ENCODE measurements around the gene KRTAP5-5.
A peak's percentile ranks its signal among the peaks of the same experiment; 100 is the strongest.
"Not testable (repeated sequence)": the region's sequence is repeated elsewhere in the genome, so short reads cannot be mapped to it uniquely, and the experiment has no call there.

The KRTAP5-5 gene

GRCh38 chr11:1607156-1607845 lies 22.3 kb upstream of the KRTAP5-5 start:
- not testable (repeated sequence) for DNase-seq (ENCODE audit: low spot score)

GRCh38 chr11:1607901-1608300 lies 21.7 kb upstream of the KRTAP5-5 start:
- not testable (repeated sequence) for DNase-seq (ENCODE audit: low spot score)

- no peak for DNase-seq (ENCODE audit: low spot score)
Observed at GRCh38 chr11:1608363-1608762, 21.2 kb upstream of the KRTAP5-5 start, which contains the start of gene KRTAP5-3. TSS of gene KRTAP5-3 (minus strand) at chr11:1608463. CDS start at chr11:1608385, 78 bp downstream.

- DNase-seq (ENCODE audit: low spot score), result no peak
Observed at GRCh38 chr11:1618231-1618630, 11.3 kb upstream of the KRTAP5-5 start.

- no peak for DNase-seq (ENCODE audit: low spot score)
Observed at GRCh38 chr11:1619449-1619848, 10.1 kb upstream of the KRTAP5-5 start.

GRCh38 chr11:1622086-1622485 lies 7.5 kb upstream of the KRTAP5-5 start, which contains the start of gene KRTAP5-4:
TSS of gene KRTAP5-4 (minus strand) at chr11:1622138. CDS start at chr11:1622093, 45 bp downstream.
- no peak for DNase-seq (ENCODE audit: low spot score)

GRCh38 chr11:1623716-1624115 lies 5.9 kb upstream of the KRTAP5-5 start:
- DNase-seq (ENCODE audit: low spot score), result no peak

- no peak for DNase-seq (ENCODE audit: low spot score)
Observed at GRCh38 chr11:1624621-1625020, 5.0 kb upstream of the KRTAP5-5 start.

- DNase-seq (ENCODE audit: low spot score), result no peak
Observed at GRCh38 chr11:1625541-1625940, 4.0 kb upstream of the KRTAP5-5 start.

GRCh38 chr11:1628506-1629325 lies 859 bp upstream of the KRTAP5-5 start:
- peak; percentile 96 for DNase-seq (ENCODE audit: low spot score)

GRCh38 chr11:1630271-1630670 lies 696 bp downstream of the KRTAP5-5 start:
- DNase-seq (ENCODE audit: low spot score), result no peak

- no peak for DNase-seq (ENCODE audit: low spot score)
Observed at GRCh38 chr11:1631066-1631568, 1.5 kb downstream of the KRTAP5-5 start.

GRCh38 chr11:1632053-1632714 lies 2.6 kb downstream of the KRTAP5-5 start:
- no peak for DNase-seq (ENCODE audit: low spot score)

GRCh38 chr11:1633864-1634263 lies 4.3 kb downstream of the KRTAP5-5 start:
- no peak for DNase-seq (ENCODE audit: low spot score)

- DNase-seq (ENCODE audit: low spot score), result no peak
Observed at GRCh38 chr11:1636291-1636950, 6.8 kb downstream of the KRTAP5-5 start.

GRCh38 chr11:1637628-1638027 lies 8.1 kb downstream of the KRTAP5-5 start:
- no peak for DNase-seq (ENCODE audit: low spot score)

GRCh38 chr11:1638344-1638743 lies 8.8 kb downstream of the KRTAP5-5 start:
- DNase-seq (ENCODE audit: low spot score), result no peak

- DNase-seq (ENCODE audit: low spot score), result no peak
Observed at GRCh38 chr11:1639102-1639620, 9.6 kb downstream of the KRTAP5-5 start.

- no peak for DNase-seq (ENCODE audit: low spot score)
Observed at GRCh38 chr11:1639666-1640065, 10.1 kb downstream of the KRTAP5-5 start.

GRCh38 chr11:1640076-1640946 lies 10.7 kb downstream of the KRTAP5-5 start:
- peak; percentile 90 for DNase-seq (ENCODE audit: low spot score)

- DNase-seq (ENCODE audit: low spot score), result no peak
Observed at GRCh38 chr11:1641096-1641495, 11.5 kb downstream of the KRTAP5-5 start.

Data from HuH-7 (cell line).